Non-pigmented ciliary epithelial cell (primary cell): ENCODE results near the gene NEU2.
"Not testable (repeated sequence)": the region's sequence is repeated elsewhere in the genome, so short reads cannot be mapped to it uniquely, and the experiment has no call there.

Experiments
- DNase-seq: peaks from one replicate; pipeline ENCODE4 v3.0.0-alpha.2; 2010; ENCODE audit warnings: low read depth

The NEU2 gene

GRCh38 chr2:233035426-233036161 lies 3.1 kb downstream of the NEU2 start:
- no peak for DNase-seq

DNA sequence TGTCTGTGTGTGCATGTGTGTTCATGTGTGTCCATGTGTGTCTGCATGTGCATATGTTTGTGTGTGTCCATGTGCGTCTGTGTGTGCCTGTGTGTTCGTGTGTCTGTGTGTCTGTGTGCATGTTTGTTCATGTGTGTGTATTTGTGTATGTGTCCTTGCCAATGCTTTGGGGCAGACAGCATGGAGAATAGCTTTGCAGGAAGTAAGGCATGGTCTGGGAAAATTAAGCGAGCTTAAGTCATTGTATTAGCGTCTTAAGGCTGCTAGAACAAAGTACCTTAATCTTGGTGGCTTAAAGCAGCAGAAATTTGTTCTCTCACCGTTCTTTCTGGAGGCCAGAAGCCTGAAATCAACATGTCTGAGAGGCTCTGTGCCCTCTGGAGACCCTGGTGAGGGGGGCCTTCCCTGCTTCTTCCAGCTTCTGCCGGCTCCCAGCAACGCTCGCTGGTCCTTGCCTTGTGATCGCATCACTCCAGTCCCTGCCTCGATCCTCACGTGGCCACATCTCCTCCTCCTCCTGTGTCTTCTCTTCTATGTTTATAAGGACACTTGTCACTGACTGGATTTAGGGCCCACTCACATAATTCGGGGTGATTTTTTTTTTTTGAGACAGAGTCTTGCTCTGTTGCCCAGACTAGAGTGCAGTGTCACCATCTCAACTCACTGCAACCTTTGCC lies 3.8 kb downstream of the NEU2 start:
- DNase-seq: no peak

DNA sequence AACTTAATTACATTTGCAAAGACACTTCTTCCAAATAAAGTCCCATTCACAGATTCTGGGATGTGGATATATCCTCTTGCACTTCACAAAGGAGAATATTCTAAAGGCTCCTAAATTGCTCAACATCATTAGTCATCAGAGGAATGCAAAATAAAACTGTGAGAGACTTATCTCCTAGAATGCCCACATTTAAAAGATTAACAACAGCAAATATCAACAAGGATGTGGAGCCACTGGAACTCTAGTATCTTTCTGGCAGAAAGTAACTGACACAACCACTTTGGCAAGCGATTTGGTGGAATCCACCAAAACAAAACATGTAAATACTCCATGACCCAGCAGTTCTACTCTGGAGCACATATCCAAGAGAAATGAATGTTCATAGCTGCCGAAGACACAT lies 4.6 kb downstream of the NEU2 start:
- DNase-seq: no peak

DNA sequence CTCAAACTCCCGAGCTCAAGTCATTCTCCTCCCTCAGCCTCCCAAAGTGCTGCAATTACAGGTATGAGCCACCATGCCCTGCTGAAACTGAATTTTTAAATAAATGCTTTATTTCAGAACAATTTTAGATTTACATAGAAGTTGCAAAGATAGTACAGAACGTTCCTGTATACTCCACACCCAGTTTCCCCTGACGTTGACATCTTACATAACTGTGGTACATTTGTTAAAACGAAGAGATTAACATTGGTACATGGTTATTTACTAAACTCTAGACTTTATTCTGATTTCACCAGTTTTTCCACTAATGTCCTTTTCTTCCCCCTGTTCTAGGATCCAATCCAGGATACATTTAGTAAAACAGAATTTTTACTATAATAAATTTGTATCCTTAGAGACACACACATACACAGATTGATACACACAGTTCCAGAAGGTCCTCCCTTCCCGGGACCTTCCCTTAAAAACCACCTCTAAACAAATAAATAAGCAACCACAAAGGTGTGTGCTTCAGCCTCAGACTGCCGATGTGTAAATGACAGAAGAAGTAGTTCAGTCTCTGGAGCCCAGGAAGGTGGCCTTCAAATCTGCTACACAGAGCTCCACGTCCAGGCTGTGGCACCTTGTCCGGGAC lies 6.9 kb downstream of the NEU2 start:
- no peak for DNase-seq

DNA sequence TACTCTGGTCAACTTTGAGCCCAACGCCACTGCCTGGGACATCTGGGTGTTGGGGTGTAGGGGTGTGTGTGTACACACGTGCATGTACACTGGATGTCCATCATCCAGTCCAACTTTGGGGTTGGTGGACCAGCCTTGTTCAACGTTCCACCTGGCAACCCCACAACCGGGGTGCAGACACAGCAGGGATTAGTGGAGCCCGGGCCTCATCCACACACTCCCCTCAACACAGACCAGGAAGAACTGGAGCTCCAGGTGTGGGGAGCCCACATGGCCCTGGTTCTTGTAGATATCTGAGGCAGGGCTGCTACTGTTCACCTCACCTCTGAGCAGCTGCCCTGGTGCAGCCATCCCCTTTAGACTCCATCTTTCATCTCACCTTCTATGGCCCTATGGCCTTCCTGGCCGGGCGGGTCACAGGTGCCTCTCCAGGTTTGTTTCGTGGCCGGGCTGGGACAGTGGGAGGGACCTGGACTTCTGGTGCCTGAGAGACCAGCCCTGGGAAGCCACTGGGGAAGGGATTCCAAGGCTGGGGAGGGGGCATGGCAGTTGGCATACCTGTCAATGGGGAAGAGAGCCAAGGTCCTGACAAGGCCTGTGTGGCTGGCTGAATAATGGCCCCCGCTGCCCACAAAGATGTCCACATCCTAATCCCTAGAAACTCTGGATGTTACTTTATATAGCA lies 7.5 kb downstream of the NEU2 start:
- no peak for DNase-seq

GRCh38 chr2:233040571-233040970 lies 8.1 kb downstream of the NEU2 start:
- DNase-seq: no peak

- no peak for DNase-seq
Measured at GRCh38 chr2:233041722-233042323, 9.4 kb downstream of the NEU2 start.

- no peak for DNase-seq
Measured at GRCh38 chr2:233042549-233042948, 10.1 kb downstream of the NEU2 start.

- DNase-seq: no peak
Measured at GRCh38 chr2:233044974-233045605, 12.6 kb downstream of the NEU2 start.

- no peak for DNase-seq
Measured at GRCh38 chr2:233047206-233047605, 14.7 kb downstream of the NEU2 start.

DNA sequence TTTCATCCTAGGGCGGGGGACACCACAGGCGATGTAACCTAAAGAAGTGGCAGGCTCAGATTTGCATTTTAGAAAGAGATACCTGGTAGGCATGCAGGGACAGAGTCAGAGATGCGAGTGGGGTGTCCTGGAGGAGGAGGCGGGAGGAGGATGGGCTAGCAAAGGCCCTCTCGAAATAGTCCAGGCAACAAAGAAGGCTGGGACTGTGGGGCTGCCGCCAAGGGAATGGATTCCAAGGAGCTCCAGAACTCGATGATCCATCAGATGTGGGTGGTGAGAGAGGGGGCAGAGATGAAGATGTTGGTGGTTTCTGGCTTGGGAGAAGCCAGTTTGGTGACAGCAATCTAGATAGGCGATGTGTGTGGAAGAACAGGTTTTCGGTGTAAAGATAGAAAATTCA lies 15.2 kb downstream of the NEU2 start:
- DNase-seq: no peak

GRCh38 chr2:233048569-233049193 lies 16.2 kb downstream of the NEU2 start:
- DNase-seq: no peak

DNA sequence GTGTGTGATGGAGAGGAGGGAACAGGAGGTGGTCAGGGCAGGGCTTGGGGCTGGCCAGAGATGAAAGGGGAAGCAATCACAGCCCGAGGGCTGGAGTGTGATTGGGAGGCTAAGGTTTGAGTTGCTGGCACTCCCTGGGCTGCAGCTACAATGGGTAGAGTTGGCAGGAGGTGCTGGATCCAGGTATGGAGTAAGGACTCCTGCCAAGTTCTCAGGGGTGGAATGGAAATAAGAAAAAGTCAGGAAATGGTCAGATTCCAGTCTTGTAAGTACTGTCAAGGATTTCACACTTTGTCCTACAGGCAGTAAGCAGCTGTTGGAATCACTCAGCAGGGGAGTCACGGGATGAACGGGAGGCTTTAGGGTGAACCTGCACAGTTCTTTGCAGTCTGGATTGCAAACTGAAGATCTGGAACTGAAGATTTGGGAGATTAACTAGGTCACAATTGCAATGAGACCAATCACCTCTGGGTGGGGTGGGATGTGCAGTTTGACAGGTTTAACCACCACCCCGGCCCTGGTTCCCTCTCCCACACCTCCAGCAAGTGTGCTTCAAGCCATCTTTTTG lies 16.8 kb downstream of the NEU2 start:
- no peak for DNase-seq

- no peak for DNase-seq
Measured at GRCh38 chr2:233051241-233052149, 19.0 kb downstream of the NEU2 start.

DNA sequence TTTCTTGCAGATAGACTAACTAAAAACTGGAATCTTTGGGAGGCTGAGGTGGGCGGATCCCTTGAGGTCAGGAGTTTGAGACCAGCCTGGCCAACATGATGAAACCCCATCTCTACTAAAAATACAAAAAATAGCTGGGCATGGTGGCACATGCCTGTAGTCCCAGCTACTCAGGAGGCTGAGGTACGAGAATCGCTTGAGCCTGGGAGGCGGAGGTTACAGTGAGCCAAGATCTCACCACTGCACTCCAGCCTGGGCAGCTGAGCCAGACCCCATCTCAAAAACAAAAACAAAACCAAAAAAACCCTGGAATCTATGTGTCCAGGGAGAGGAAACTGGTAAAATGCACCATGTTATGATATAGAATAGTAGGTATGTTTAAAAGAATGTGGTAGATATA lies 20.0 kb downstream of the NEU2 start:
- not testable (repeated sequence) for DNase-seq

- no peak for DNase-seq
Measured at GRCh38 chr2:233053928-233054784, 21.7 kb downstream of the NEU2 start.

GRCh38 chr2:233055362-233055761 lies 22.9 kb downstream of the NEU2 start:
- no peak for DNase-seq

GRCh38 chr2:233056961-233057605 lies 24.6 kb downstream of the NEU2 start:
- no peak for DNase-seq
